GM21576 (cell line): ENCODE data around the gene HDAC8.
"Not testable (repeated sequence)": the region's sequence is repeated elsewhere in the genome, so short reads cannot be mapped to it uniquely, and the experiment has no call there.

Experiments used
- ATAC-seq: cut with Tn5 transposase; IDR thresholded peaks from one replicate; pipeline ENCODE4 v1.9.1; 2021; ENCODE audit warnings: mild to moderate bottlenecking, moderate library complexity; ENCODE audit not compliant: unreplicated experiment

Gene HDAC8

DNA sequence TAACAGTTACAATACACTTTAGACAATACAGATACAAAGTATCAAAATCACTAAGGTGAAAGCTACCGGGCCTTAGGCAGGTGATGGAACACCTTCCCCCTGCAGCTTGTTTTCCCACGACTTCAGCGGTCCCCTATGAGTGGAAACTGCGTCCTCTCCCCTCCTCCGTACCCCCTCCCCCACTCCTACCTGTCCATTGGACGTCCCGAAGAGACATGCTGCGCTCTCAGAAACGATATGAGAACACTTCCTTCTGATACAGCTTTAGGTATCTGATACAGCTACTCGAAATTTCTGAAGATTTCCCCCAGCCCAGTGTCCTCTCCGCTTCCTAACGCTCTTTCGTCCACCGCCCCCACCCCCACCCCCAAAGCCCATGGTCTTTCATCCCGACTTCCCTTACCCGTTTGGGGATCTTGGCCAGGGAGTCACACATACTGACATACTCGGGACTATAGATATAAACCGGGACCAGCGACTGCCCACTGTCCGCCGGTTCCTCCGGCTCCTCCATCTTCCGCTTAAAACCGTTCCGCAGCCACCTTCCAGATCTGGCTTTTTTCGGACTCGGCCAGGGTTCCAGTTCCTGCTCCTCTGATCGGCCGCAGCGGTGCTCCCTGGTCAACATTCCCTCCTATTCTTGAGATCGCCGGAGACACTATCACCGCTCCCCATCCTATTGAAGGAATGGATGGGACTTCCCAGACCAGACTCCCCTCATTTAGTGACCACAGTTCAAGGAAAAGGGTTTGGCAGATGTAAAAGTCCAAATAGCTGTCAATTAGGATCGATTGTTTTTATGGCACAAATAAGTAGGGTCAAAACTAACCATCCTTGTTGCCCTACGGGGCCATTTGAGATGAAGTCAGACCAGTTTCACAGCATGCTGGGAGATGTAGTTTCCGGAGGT is at the start of gene HDAC8:
Gene HDAC8, minus strand, starts transcription at position 596 of the 910 bp plus-strand sequence. Its CDS starts 82 bp downstream, at position 514.
- peak; percentile 94 for ATAC-seq

GRCh38 chrX:72621625-72622485 is 49.2 kb upstream of the HDAC8 start:
- ATAC-seq: peak; percentile 78

- no peak for ATAC-seq
Observed at GRCh38 chrX:72621163-72621562, 48.5 kb upstream of the HDAC8 start.

GRCh38 chrX:72620550-72621145 is 48.0 kb upstream of the HDAC8 start:
- ATAC-seq: no peak

- no peak for ATAC-seq
Observed at GRCh38 chrX:72609313-72609712, 36.7 kb upstream of the HDAC8 start.

GRCh38 chrX:72604705-72605104 is 32.1 kb upstream of the HDAC8 start:
- ATAC-seq: no peak

- no peak for ATAC-seq
Observed at GRCh38 chrX:72604112-72604511, 31.5 kb upstream of the HDAC8 start.

DNA sequence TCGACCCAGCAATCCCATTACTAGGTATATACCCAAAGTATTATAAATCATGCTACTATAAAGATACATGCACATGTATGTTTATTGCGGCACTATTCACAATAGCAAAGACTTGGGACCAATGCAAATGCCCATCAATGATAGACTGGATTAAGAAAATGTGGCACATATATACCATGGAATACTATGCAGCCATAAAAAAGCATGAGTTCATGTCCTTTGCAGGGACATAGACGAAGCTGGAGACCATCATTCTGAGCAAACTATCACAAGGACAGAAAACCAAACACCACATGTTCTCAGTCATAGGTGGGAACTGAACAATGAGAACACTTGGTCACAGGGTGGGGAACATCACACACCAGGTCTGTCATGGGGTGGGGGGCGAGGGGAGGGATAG is 18.4 kb upstream of the HDAC8 start:
- not testable (repeated sequence) for ATAC-seq

DNA sequence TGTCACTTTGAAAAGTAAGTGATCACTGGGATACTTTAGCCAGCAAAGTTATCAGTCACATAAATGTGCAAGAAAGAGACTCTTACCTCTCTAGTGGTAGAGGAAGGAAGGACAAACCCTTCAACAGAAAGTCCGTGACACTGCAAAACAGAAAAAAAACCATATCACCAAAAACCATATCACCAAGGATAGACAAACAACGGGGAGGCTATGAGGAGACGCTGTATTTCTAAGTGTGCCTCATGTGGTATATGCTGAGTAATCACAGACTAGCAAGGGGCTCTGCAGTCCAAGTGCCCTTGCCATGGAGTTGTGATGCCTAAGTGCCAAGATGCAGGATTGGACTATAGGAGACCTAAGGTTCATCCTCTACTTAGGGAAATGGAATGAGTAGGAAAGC is 11.5 kb upstream of the HDAC8 start:
- ATAC-seq: no peak

- ATAC-seq: no peak
Observed at GRCh38 chrX:72576141-72576894, 3.7 kb upstream of the HDAC8 start.

DNA sequence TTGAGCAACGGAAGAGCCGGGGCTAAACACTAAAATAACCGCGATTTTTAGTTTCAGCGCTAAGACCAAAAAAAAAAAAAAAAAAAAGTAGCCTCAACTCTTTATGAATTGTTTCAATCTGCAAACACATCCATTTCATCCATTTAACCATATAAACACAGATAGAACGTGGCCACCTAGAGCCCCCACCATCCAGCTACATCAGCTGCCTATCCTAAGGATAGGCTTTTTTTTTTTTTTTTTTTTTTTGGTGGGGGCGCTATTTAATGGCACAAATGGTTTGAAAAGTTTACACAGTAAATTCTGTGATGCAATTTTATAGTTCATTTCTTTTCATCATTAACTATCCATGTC is 492 bp upstream of the HDAC8 start:
- ATAC-seq: peak; percentile 19

- ATAC-seq: no peak
Observed at GRCh38 chrX:72569786-72570185, 2.9 kb downstream of the HDAC8 start.

GRCh38 chrX:72568406-72569092 is 4.1 kb downstream of the HDAC8 start:
- ATAC-seq: no peak

DNA sequence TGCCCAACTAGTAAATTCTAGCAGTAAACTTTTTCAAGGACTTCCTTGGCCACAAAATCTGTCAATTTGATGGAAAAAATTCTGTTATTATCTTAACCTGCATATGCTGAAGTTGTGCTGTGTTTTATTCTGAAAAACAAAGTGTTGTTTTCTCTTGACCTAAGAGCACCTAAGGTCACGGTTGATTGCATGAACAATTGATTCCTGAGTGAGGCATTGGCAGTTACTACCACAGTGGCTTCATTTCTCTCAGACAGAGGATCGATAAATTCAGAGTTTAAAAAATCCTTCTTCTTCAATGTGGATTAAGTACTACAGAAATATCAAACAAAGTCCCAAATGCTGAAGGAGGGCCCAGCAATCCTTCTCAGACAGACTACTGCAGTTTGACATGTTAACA is 6.2 kb downstream of the HDAC8 start:
- ATAC-seq: no peak

DNA sequence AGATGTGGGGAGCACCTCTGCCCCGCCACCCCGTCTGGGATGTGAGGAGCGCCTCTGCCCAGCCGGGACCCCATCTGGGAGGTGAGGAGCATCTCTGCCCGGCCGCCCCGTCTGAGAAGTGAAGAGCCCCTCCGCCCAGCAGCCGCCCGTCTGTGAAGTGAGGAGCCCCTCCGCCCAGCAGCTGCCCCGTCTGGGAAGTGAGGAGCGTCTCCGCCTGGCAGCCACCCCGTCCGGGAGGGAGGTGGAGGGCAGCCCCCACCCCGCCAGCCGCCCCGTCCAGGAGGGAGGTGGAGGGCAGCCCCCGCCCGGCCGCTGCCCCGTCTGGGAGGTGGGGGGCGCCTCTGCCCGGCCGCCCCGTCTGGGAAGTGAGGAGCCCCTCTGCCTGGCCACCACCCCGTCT is 13.0 kb downstream of the HDAC8 start:
- ATAC-seq: not testable (repeated sequence)

GRCh38 chrX:72554448-72555140 is 18.0 kb downstream of the HDAC8 start:
- no peak for ATAC-seq

- not testable (repeated sequence) for ATAC-seq
Observed at GRCh38 chrX:72552443-72552842, 20.2 kb downstream of the HDAC8 start.

DNA sequence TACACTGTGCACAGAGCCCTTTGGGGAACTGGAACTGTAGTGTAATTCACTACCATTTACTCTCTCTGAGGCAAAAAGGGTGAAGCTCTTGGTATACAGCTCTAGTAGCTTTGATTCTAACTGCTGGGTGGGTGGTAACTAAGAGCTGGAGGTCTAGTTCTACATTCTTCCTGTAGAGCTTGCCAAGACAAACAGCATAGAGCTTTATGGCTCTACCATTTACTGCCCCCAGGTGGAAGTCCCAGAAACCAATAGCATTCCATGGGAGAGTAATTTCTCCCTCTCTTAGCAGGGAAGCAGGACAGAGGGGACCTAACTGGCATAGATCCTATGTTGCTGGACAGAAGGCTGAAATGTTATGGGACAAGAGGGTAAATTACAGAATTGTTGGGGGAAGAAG is 26.7 kb downstream of the HDAC8 start:
- no peak for ATAC-seq

DNA sequence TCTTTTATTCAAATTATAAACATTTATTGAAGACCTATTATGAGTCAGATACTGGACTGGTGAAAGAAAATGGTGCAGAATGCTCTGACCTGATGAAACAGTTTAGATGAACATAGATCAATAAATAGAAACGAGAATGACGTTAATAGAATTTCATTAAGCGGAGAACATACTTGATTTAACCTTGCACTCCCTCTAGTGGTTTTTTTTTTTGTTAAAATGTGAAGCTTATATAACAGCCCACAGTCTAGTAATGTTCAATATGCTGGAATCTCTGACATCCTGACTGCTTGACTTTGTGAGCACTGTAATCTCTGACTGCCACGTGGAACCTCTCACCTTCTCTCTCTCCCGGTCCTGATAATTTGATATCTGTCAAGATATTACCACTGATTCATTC is 32.3 kb downstream of the HDAC8 start:
- no peak for ATAC-seq

- no peak for ATAC-seq
Observed at GRCh38 chrX:72539822-72540221, 32.8 kb downstream of the HDAC8 start.
